A204.1 (cell line): ENCODE measurements around the gene POU1F1.
"Not testable (repeated sequence)": the region's sequence is repeated elsewhere in the genome, so short reads cannot be mapped to it uniquely, and the experiment has no call there.

Experiments
- FAIRE-seq: peaks from 2 replicates; lab custom pipeline; 2012; peaks lifted over from hg19 to GRCh38; lab: Jason Lieb, UNC

Gene POU1F1

DNA sequence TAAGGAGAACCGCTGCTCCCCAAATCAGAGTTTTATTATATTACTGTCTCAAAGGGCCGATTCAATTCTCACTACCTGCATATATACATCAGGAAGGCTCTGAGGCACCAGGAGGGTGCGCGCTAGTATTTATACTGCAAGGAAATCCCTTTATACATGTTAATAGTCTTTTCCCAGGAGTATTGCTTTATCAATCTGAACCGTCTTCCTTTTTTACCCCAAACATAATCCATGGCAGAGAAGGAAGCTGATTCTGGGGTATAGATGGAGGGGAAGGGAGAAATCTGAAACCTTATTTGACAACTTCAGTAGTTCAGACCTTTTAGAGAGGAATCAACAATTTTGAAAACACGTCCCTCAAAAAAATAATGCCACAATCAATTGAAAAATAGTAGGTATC is at the start of gene POU1F1:
Gene POU1F1, minus strand, starts transcription at position 101 of the 400 bp plus-strand sequence. CDS start 122 bp downstream, outside the sequence.
- FAIRE-seq, result no peak

DNA sequence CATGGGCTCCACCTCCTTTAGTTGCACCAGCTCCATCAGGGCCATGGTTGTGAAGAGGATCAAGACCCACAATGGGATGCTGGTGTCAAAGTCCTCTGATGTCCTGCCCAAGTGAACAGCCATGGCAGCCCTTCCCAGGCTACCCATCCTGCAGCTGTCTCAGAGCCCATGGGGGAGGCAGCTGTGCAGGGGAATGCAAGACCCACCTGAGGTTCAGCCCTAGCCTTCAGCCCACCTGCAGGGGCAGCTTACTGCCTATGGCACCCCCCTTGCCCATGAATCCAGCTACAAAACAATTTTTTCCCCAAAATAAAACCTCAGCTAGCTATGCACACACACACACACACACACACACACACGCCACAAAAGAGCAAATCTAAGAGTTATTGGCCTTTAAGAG is 48.2 kb upstream of the POU1F1 start:
- no peak for FAIRE-seq

- FAIRE-seq, result no peak
Measured at GRCh38 chr3:87320756-87321626, 44.6 kb upstream of the POU1F1 start.

DNA sequence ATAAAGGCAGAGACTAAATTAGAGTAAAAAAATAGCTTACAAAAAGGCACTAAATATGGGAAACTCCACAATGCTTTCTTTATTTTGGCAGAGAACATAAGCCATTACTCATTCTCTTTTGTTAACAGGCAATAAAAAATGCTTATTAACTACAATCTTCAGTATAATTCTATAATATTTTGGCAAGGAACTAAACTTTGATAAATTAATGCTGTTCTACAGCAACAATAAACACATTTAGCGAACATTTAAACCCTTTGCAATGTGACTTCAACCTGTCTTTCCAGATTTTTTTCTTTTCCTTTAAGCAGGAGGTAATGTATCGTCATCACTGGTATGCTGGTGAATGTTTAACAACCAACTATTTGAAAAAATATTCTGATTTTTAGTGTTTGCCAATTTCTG is 42.2 kb upstream of the POU1F1 start:
- FAIRE-seq, result no peak

DNA sequence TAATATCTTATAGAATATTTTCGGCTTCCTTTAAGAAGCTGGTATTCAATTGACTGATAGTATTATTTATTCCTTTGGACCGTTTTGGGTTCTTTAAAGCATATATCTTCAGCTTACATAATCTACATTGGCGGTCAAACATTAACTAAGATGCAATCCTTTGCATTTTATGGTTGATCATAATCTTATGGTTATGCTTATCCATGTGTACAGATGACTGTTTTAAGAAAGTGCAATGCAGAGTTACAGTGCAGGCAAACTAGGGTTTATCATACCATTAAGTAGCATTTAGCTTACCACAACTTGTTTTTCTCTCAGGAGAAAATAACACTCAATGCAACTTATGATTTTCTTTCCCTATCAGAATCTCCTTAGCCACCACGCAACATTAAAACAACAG is 41.4 kb upstream of the POU1F1 start:
- no peak for FAIRE-seq

DNA sequence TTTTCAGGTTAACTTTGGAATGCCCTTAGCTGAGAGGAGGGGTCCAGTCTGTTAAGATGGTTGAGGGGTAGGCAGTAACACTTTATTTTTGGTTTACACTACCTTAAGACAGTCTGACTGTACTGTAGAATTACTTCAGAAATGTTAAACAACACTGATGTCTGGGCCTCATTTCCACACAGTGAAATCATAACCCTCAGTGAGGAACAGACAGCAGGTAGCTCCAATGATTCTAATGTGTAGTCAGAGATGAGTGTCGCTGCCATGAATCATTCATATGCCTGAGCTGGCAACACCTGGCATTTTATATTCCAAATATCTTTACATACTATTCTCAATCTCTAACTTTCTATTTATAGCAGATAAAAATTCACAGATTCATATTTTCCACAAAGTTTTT is 37.3 kb upstream of the POU1F1 start:
- FAIRE-seq, result no peak

DNA sequence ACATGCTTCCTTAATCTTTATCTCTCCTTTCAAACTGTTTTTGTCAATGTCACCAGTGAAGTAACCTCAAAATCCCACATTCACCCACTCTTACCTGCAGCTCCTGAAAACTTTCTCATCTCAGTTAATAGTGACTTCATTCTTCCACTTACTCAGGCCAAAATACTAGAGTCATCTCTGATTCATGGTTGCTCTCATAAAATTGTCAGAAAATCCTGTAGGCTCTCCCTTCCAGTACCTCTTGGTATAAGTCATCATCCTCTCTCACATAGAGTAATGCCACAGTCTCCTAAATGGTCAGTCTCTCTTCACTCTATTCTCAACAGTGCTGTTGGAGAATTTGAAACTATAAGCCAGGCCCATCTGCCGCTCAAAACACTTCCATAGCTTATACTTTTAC is 34.9 kb upstream of the POU1F1 start:
- no peak for FAIRE-seq

DNA sequence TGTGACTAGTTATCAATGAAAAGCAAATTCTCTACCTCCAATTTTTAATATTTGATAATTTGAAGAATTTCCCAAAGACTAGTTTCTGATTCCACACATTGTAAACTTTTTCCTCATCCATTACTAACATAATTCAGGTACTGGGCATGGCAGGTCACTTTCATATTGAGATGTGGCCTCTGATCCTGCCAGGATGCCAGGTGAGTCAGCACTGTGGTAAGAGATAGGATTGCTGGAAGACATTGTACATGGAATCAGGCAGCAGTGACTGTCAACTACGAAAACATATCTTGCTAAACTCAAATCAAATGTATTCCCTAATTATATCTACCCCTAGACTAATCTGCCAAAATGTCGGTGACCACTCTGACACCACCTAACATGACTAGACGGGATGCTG is 33.2 kb upstream of the POU1F1 start:
- FAIRE-seq, result no peak

GRCh38 chr3:87307805-87308204 is 31.4 kb upstream of the POU1F1 start:
- FAIRE-seq, result no peak

- no peak for FAIRE-seq
Measured at GRCh38 chr3:87305517-87305916, 29.1 kb upstream of the POU1F1 start.

DNA sequence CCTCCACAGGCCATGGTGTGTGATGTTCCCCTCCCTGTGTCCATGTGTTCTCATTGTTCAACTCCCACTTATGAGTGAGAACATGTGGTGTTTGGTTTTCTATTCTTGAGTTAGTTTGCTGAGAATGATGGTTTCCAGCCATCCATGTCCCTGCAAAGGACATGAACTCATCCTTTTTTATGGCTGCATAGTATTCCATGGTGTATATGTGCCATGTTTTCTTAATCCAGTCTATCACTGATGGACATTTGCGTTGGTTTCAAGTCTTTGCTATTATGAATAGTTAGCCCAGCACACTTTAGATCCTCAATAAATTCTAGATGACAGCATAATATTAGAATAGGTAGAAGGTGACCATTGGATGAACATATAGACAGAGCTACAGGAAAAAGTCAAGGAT is 28.6 kb upstream of the POU1F1 start:
- FAIRE-seq, result not testable (repeated sequence)

- FAIRE-seq, result peak; percentile 98
Measured at GRCh38 chr3:87298111-87298718, 21.8 kb upstream of the POU1F1 start.

- FAIRE-seq, result no peak
Measured at GRCh38 chr3:87288446-87288845, 12.1 kb upstream of the POU1F1 start.

GRCh38 chr3:87287011-87287410 is 10.6 kb upstream of the POU1F1 start:
- FAIRE-seq, result no peak

- no peak for FAIRE-seq
Measured at GRCh38 chr3:87272718-87273341, 3.6 kb downstream of the POU1F1 start.

GRCh38 chr3:87270908-87271700 is 5.3 kb downstream of the POU1F1 start:
- no peak for FAIRE-seq

DNA sequence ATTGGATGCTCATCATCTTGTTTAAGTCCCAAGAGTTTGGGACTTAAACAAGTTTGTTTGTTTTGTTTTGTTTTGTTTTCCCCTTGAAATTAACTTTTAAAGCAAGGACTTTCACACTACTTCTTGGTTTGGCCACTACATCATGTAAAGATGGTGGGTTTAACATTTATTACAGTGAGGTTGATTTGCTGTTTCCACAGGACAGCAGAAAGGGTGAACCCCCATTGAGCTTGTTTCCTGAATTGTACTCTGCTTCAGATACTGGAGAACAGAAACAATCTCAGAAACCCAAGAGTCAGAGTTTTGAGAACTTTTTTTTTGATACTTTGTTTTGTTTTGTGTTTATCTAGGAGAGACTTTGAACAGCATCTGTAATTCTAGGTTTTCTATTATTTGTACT is 6.7 kb downstream of the POU1F1 start:
- FAIRE-seq, result no peak

DNA sequence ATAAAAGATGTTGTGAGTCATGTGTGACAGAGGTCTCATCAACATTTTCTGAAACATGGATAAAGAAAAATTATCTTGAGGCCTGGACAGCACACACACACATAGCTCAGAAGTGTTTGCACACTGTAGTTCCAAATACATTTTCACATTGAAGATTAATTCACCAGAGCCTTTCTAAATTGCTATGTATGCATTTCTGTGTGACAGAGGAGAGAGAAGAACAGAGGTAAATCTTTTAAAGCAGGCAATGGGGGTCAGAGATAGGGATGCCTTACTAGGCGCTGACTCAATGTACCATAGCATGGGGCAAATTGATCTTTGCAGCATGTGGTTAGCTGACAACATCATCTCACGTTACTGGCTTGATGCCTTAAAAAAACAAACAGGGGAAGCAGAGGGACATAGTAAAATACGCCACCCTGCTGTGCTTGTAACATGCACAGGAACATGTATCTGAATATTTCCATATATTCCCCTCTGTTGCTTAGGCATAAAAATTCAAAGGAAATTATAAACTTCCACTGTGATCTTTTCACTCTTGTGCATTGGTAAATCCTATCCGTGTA is 7.7 kb downstream of the POU1F1 start:
- FAIRE-seq, result no peak

GRCh38 chr3:87267953-87268645 is 8.3 kb downstream of the POU1F1 start:
- FAIRE-seq, result no peak

- no peak for FAIRE-seq
Measured at GRCh38 chr3:87261925-87262324, 14.5 kb downstream of the POU1F1 start.

GRCh38 chr3:87260270-87260669 is 16.1 kb downstream of the POU1F1 start:
- peak; percentile 93 for FAIRE-seq

- no peak for FAIRE-seq
Measured at GRCh38 chr3:87250009-87250408, 26.4 kb downstream of the POU1F1 start.
